NCI-H1930 (cell line): ENCODE results near the gene RNF126.
A peak's percentile ranks its signal among the peaks of the same experiment; 100 is the strongest.
"Not testable (repeated sequence)": the region's sequence is repeated elsewhere in the genome, so short reads cannot be mapped to it uniquely, and the experiment has no call there.

Source experiments
- DNase-seq, 2 experiments: peaks; one replicate each; lab custom pipeline; 2025; lab: John Stamatoyannopoulos, UW

Gene RNF126

GRCh38 chr19:611481-611868 is 51.5 kb downstream of the RNF126 start:
- DNase-seq = no peak

DNA sequence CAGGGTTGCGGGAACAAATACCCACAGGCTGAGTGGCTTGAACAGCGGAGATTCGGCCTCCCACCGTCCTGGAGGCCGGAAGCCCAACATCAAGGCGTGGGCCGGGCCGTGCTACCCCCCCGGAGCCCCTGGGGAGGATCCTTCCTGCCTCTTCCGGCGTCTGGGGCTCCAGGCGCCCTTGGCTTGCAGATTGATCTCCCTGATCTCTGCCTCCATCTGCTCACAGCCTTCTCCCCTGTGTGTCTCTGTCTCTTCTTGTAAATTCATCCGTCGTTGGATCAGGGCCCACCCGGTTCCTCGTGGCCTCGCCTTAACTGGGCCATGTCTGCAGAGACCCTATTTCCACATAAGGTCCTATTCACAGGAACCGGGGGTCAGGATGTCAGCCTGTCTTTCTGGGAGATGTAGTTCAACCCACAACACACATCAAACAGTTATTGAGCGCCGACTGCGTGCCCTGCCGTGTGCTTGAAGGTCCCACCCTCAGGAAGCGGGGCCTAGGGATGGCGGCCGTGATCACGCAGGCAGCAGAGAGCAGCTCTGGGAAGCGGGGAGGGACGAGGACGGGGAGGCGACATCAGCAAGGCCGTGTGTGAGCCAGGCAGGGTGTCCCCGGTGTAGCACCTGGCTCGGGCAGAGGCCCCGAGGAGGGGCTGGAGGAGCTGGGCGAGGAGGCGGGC is 52.1 kb downstream of the RNF126 start:
- DNase-seq = no peak

- DNase-seq = no peak
These were observed 52.8 kb downstream of the RNF126 start for GRCh38 chr19:610071-610800.

- no peak for DNase-seq
These were observed 54.0 kb downstream of the RNF126 start for GRCh38 chr19:609004-609346.

GRCh38 chr19:608155-609003 is 54.6 kb downstream of the RNF126 start:
- DNase-seq = no peak

GRCh38 chr19:607301-608154 is 55.5 kb downstream of the RNF126 start:
- DNase-seq = no peak

- peak; percentile 66 to 84 for DNase-seq
These were observed 57.7 kb downstream of the RNF126 start for GRCh38 chr19:605061-605971.

DNA sequence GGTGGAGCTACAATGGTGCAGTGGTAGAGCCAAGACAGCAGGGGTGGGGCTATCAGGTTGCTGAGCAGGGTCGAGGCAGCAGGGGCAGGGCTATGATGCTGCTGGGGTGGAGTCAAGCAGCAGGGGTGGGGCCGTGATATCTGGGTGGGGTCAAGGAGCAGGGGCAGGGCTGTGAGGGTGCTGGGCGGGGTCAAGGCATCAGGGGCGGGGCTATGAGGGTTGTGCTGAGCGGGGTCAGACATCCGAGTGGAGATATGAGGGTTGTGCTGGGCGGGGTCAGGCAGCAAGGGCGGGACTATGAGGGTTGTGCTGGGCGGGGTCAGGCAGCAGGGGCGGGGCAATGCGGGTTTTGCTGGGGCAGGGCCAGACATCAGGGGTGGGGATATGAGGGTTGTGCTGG is 58.7 kb downstream of the RNF126 start:
- DNase-seq = no peak

- not testable (repeated sequence) for DNase-seq
These were observed 59.2 kb downstream of the RNF126 start for GRCh38 chr19:603779-604178.

- not testable (repeated sequence) for DNase-seq
These were observed 59.7 kb downstream of the RNF126 start for GRCh38 chr19:603302-603639.

GRCh38 chr19:602391-603301 is 60.4 kb downstream of the RNF126 start:
- no peak for DNase-seq

GRCh38 chr19:601790-602189 is 61.2 kb downstream of the RNF126 start:
- no peak for DNase-seq

DNA sequence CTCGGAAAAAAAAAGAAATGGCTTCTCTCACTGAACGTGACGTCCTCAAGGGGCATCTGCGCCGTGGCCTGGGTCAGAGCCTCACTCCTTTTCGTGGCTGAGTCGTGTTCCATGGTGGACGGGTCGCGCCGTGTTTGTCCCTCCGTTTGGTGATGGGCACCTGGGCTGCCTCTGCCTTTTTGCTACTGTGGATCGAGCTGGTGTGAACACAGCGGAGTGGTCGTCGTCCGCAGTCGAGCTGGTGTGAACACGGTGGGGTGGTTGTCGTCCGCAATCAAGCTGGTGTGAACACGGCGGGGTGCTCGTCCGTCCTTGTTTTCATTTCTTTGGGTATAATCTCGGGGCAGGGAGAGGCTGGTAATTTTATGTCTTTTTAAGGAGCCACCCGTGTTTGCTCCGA is 61.7 kb downstream of the RNF126 start:
- DNase-seq = no peak
